ENCODE measurements around the gene EIF4G3.

Gene EIF4G3

DNA sequence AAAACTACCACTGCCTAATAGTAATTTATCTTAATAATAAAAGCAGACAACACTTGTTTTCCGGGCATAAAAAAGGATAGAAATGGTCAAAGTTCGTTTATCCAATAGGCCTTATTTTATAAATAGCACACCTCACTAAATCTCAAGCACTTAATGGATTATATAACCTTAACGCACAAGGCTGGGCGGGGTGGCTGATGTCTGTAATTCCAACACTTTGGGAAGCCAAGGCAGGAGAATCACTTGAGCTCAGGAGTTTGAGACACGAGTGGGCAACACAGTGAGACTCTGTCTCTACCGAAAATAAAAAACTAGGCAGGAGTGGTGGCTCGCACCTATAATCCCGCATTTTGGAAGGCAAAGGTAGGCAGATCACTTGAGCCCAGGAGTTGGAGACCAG is 12.4 kb downstream of the EIF4G3 start:
- Histone ChIP-seq H3K36me3 (ENCODE audit: control insufficient read depth, low read length) (peaks cover 45% of the 10 kb centered on the region), H3K4me2 (ENCODE audit: low read length) (no peak overlapping the region), H3K4me3 (ENCODE audit: low read length) (no peak overlapping the region), H3F3A (ENCODE audit: control insufficient read depth, insufficient read depth) (no peaks in the 10 kb centered on the region), H3K27me3 (ENCODE audit: control insufficient read depth, low read length) (no peaks in the 10 kb centered on the region), H3K27ac (ENCODE audit: low read depth, low read length) (no peak overlapping the region), H3K79me2 (ENCODE audit: control insufficient read depth, low read length) (peaks cover 95% of the 10 kb centered on the region), H3K9me3 (ENCODE audit: control insufficient read depth, insufficient read depth, low read length) (no peaks in the 10 kb centered on the region), H4K20me1 (ENCODE audit: control insufficient read depth, insufficient read depth, low read depth, low read length) (no peaks in the 10 kb centered on the region; the same call in none of the 2 replicates), H3K4me1 (ENCODE audit: control insufficient read depth, low read length) (peaks cover 3% of the 10 kb centered on the region; the same call in 1 of the 2 replicates), H3K9me2 (replicated peaks; ENCODE audit: control insufficient read depth, low read length) (no peaks in the 10 kb centered on the region)
- TF ChIP-seq, protein P1, sequence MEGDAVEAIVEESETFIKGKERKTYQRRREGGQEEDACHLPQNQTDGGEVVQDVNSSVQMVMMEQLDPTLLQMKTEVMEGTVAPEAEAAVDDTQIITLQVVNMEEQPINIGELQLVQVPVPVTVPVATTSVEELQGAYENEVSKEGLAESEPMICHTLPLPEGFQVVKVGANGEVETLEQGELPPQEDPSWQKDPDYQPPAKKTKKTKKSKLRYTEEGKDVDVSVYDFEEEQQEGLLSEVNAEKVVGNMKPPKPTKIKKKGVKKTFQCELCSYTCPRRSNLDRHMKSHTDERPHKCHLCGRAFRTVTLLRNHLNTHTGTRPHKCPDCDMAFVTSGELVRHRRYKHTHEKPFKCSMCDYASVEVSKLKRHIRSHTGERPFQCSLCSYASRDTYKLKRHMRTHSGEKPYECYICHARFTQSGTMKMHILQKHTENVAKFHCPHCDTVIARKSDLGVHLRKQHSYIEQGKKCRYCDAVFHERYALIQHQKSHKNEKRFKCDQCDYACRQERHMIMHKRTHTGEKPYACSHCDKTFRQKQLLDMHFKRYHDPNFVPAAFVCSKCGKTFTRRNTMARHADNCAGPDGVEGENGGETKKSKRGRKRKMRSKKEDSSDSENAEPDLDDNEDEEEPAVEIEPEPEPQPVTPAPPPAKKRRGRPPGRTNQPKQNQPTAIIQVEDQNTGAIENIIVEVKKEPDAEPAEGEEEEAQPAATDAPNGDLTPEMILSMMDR (IDR thresholded peaks at IDR 0.05; ENCODE audit: low read depth, low read length, poor library complexity, severe bottlenecking), result no peak

DNA sequence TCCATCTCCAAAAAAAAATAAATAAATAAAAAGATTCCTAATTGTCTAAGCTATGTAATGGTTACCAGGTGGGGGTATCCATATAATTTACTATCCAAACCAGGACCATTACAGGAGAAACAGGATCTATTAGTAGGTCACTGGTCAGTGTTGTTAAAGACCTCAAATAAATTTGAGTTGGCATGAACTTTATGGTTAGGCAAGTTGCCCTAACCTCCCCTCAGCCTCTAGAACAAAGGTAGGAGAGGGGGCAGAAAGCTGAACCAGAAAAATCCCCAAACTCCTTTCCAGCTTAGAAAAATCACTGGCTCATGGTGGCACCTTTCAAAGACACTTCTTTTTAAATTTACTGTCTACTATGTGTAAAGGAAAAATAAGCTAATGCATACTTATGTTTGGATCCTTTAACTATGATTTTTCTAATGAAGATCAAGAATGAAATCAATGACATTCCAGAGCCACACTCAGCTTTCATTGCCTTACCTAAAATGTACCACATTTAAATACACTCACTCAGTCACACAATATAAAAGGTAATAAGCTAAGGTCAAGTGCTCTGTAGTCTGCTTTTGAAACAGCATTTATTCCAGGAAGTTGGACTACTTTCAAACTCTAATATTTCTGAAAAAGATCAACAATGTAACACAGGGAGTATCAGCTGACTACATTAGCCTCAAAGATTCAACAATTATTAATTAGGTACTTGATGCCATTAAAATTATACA is 13.8 kb downstream of the EIF4G3 start:
- Histone ChIP-seq H3F3A (ENCODE audit: control insufficient read depth, insufficient read depth) (no peaks in the 10 kb centered on the region), H3K4me2 (ENCODE audit: low read length) (no peak overlapping the region), H3K27me3 (ENCODE audit: control insufficient read depth, low read length) (no peaks in the 10 kb centered on the region), H3K79me2 (ENCODE audit: control insufficient read depth, low read length) (peaks cover 98% of the 10 kb centered on the region), H3K4me1 (ENCODE audit: control insufficient read depth, low read length) (peaks cover 3% of the 10 kb centered on the region; the same call in 1 of the 2 replicates), H3K9me3 (ENCODE audit: control insufficient read depth, insufficient read depth, low read length) (no peaks in the 10 kb centered on the region), H3K9me2 (replicated peaks; ENCODE audit: control insufficient read depth, low read length) (no peaks in the 10 kb centered on the region), H4K20me1 (ENCODE audit: control insufficient read depth, insufficient read depth, low read depth, low read length) (peaks cover 4% of the 10 kb centered on the region), H3K36me3 (ENCODE audit: control insufficient read depth, low read length) (peaks cover 48% of the 10 kb centered on the region), H3K27ac (ENCODE audit: low read depth, low read length) (no peak overlapping the region), H3K4me3 (ENCODE audit: low read length) (no peak overlapping the region)
- no peak for TF ChIP-seq EZH2phosphoT487 (IDR thresholded peaks at IDR 0.05; ENCODE audit: borderline replicate concordance, low read length)
- TF ChIP-seq, protein P1 (IDR thresholded peaks at IDR 0.05; ENCODE audit: low read depth, low read length, poor library complexity, severe bottlenecking), result no peak

DNA sequence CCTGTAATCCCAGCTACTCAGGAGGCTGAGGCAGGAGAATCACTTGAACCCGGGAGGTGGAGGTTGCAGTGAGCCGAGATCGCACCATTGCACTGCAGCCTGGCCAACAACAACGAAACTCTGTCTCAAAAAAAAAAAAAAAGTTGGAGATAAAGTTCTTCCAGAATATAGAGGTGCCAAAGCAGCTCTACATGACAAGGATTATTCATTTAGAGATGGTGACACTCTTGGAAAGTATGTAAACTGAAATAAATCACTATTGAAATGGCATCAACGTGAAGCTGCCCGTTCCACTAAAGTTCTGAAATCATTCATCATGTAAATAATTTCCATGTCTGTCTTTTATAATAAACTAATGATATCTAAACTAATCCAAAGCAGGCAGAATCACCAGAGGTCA is 14.9 kb downstream of the EIF4G3 start:
- peaks cover 41% of the 10 kb centered on the region for H3K36me3 ChIP-seq (ENCODE audit: control insufficient read depth, low read length)

More for the DNA sequence above, 14.9 kb downstream of the EIF4G3 start:
- Histone ChIP-seq H3K4me2 (ENCODE audit: low read length) (no peak overlapping the region), H3K79me2 (ENCODE audit: control insufficient read depth, low read length) (peaks cover 98% of the 10 kb centered on the region), H4K20me1 (ENCODE audit: control insufficient read depth, insufficient read depth, low read depth, low read length) (peaks cover 4% of the 10 kb centered on the region; the same call in 1 of the 2 replicates), H3K27ac (ENCODE audit: low read depth, low read length) (no peak overlapping the region), H3K27me3 (ENCODE audit: control insufficient read depth, low read length) (no peaks in the 10 kb centered on the region), H3K9me2 (replicated peaks; ENCODE audit: control insufficient read depth, low read length) (no peaks in the 10 kb centered on the region), H3K4me1 (ENCODE audit: control insufficient read depth, low read length) (peaks cover 3% of the 10 kb centered on the region; the same call in 1 of the 2 replicates), H3K4me3 (ENCODE audit: low read length) (no peak overlapping the region), H3F3A (ENCODE audit: control insufficient read depth, insufficient read depth) (no peaks in the 10 kb centered on the region), H3K9me3 (ENCODE audit: control insufficient read depth, insufficient read depth, low read length) (no peaks in the 10 kb centered on the region)
- TF ChIP-seq EZH2phosphoT487 (IDR thresholded peaks at IDR 0.05; ENCODE audit: borderline replicate concordance, low read length), result no peak
- TF ChIP-seq, protein P1 (IDR thresholded peaks at IDR 0.05; ENCODE audit: low read depth, low read length, poor library complexity, severe bottlenecking), result no peak
